Fibroblast of lung (primary cell): ENCODE measurements around the gene DPYSL4. TPM values are rescaled to one million over a fixed set of nuclear protein-coding genes. Genes with fewer than 3 reads are reported as not detected.
"Not testable (repeated sequence)": the region's sequence is repeated elsewhere in the genome, so short reads cannot be mapped to it uniquely, and the experiment has no call there.

Source experiments
- DNase-seq, 2 donors: peaks; one replicate each; pipeline versions ENCODE4 v3.0.0 to v3.0.0-alpha.2; 2010; ENCODE audit warnings: low read depth in 2 of 2
- H2AFZ ChIP-seq: 2 replicates; pipeline ENCODE4 v1.5.1; 2012; ENCODE audit warnings: low read length, control low read depth, inconsistent platforms
- H3K27ac ChIP-seq: 2 replicates; pipeline ENCODE4 v1.5.1; 2011; ENCODE audit warnings: low read length, control low read depth; ENCODE audit not compliant: insufficient read depth
- H3K27me3 ChIP-seq: 2 replicates; pipeline ENCODE4 v1.5.1; 2011; ENCODE audit warnings: mild to moderate bottlenecking, low read length; ENCODE audit not compliant: control insufficient read depth, insufficient read depth
- H3K36me3 ChIP-seq: 2 replicates; pipeline ENCODE4 v1.5.1; 2011; ENCODE audit warnings: low read length; ENCODE audit not compliant: control insufficient read depth, insufficient read depth
- H3K4me1 ChIP-seq: 2 replicates; pipeline ENCODE4 v1.5.1; 2011; ENCODE audit warnings: low read length; ENCODE audit not compliant: control insufficient read depth, insufficient read depth; ENCODE audit errors: extremely low read depth
- H3K4me2 ChIP-seq: 2 replicates; pipeline ENCODE4 v1.5.1; 2011; ENCODE audit warnings: low read length, control low read depth; ENCODE audit not compliant: insufficient read depth; ENCODE audit errors: extremely low read depth
- H3K4me3 ChIP-seq, 4 experiments: fragments of 200-600 bp in 1 of 4; sonication (generic) in 1 of 4; replicated peaks in 1 of 4; 2 replicates each; pipeline ENCODE4 v1.5.1; 2011 to 2016; ENCODE audit warnings: low read length in 4 of 4, low read depth in 3 of 4, mild to moderate bottlenecking in 3 of 4, control low read depth in 2 of 4, inconsistent platforms in 1 of 4, mixed read lengths in 1 of 4; ENCODE audit not compliant: insufficient read depth in 1 of 4; ENCODE audit errors: control extremely low read depth in 1 of 4
- H3K79me2 ChIP-seq: 2 replicates; pipeline ENCODE4 v1.5.1; 2012; ENCODE audit warnings: mild to moderate bottlenecking, low read length, inconsistent platforms; ENCODE audit not compliant: control insufficient read depth, insufficient read depth
- H3K9ac ChIP-seq: 2 replicates; pipeline ENCODE4 v1.5.1; 2011; ENCODE audit warnings: mild to moderate bottlenecking, low read length, control low read depth; ENCODE audit not compliant: insufficient read depth
- H3K9me3 ChIP-seq: 2 replicates; pipeline ENCODE4 v1.5.1; 2012; ENCODE audit warnings: low read depth, low read length; ENCODE audit not compliant: control insufficient read depth, insufficient read depth
- H4K20me1 ChIP-seq: 2 replicates; pipeline ENCODE4 v1.5.1; 2011; ENCODE audit warnings: low read length; ENCODE audit not compliant: control insufficient read depth, insufficient read depth; ENCODE audit errors: extremely low read depth
- CTCF ChIP-seq, 2 donors: IDR thresholded peaks in 1 of 2; conservative IDR thresholded peaks in 1 of 2; 1 replicate in 1 of 2; 2 replicates in 1 of 2; pipeline ENCODE4 v1.5.1; 2011 to 2012; ENCODE audit warnings: low read length in 2 of 2, control low read depth in 1 of 2, inconsistent platforms in 1 of 2, low read depth in 1 of 2, mild to moderate bottlenecking in 1 of 2
- EZH2 ChIP-seq: IDR thresholded peaks from 2 replicates; pipeline ENCODE4 v1.5.1; 2012; ENCODE audit warnings: low read length, control low read depth, mild to moderate bottlenecking; ENCODE audit errors: missing control alignments
- polyA plus RNA-seq, 2 donors: library from polyadenylated mRNA; depleted of rRNA in 1 of 2; stranded (reverse) in 1 of 2; unstranded in 1 of 2; fragments of >200 nt; gene quantifications; 2 replicates each; pipeline ENCODE4 v1.2.1, GENCODE V29; 2011 to 2012; ENCODE audit warnings: missing spikeins in 1 of 2
- total RNA-seq: library from RNA; depleted of rRNA; stranded (reverse); fragments of >200 nt; gene quantifications from 2 replicates; pipeline ENCODE4 v1.2.1, GENCODE V29; 2014

DPYSL4 gene
- total and polyA plus RNA-seq, 2 donors (not counting 1 experiment from before 2014, with no cell fraction given) = 0.83 to 1.4 TPM

- no peak overlapping the region for H3K27ac ChIP-seq
- TF ChIP-seq EZH2 (no peak), CTCF (conservative IDR thresholded peaks at IDR 0.05 in 1 of 2, IDR thresholded peaks at IDR 0.05 in 1 of 2; ENCODE audit: low read depth in 1 of 2, low read length in 2 of 2) (no peak)
- no peaks in the 10 kb centered on the region for H3K9me3 ChIP-seq
- no peaks in the 10 kb centered on the region for H3K27me3 ChIP-seq
- no peak overlapping the region for H3K4me2 ChIP-seq
- H3K4me1 ChIP-seq = no peaks in the 10 kb centered on the region
- no peak overlapping the region for H3K4me3 ChIP-seq
- H3K9ac ChIP-seq = no peak overlapping the region
- no peaks in the 10 kb centered on the region for H3K36me3 ChIP-seq
- no peaks in the 10 kb centered on the region for H4K20me1 ChIP-seq
- H2AFZ ChIP-seq = no peak overlapping the region
- no peaks in the 10 kb centered on the region for H3K79me2 ChIP-seq
- DNase-seq = no peak
Measured at GRCh38 chr10:132219486-132219885, 32.7 kb downstream of the DPYSL4 start.

GRCh38 chr10:132220061-132220460 is 33.3 kb downstream of the DPYSL4 start:
- Histone ChIP-seq H3K4me3 (no peak overlapping the region), H3K4me2 (no peak overlapping the region), H3K4me1 (no peaks in the 10 kb centered on the region), H3K79me2 (no peaks in the 10 kb centered on the region), H2AFZ (no peak overlapping the region), H4K20me1 (no peaks in the 10 kb centered on the region), H3K36me3 (no peaks in the 10 kb centered on the region), H3K27ac (no peak overlapping the region), H3K9me3 (no peaks in the 10 kb centered on the region), H3K27me3 (no peaks in the 10 kb centered on the region), H3K9ac (no peak overlapping the region)
- no peak for DNase-seq
- TF ChIP-seq CTCF (conservative IDR thresholded peaks at IDR 0.05 in 1 of 2, IDR thresholded peaks at IDR 0.05 in 1 of 2; ENCODE audit: low read depth in 1 of 2, low read length in 2 of 2) (no peak), EZH2 (no peak)

GRCh38 chr10:132220996-132221395 is 34.2 kb downstream of the DPYSL4 start:
- not testable (repeated sequence) for H3K9me3 ChIP-seq, H3K27ac ChIP-seq, H2AFZ ChIP-seq, H3K9ac ChIP-seq, H3K4me3 ChIP-seq, H4K20me1 ChIP-seq, H3K36me3 ChIP-seq, H3K27me3 ChIP-seq, DNase-seq, H3K4me2 ChIP-seq, H3K4me1 ChIP-seq, H3K79me2 ChIP-seq

- no peak overlapping the region for H3K4me2 ChIP-seq
- H3K36me3 ChIP-seq = no peaks in the 10 kb centered on the region
- no peak overlapping the region for H3K27ac ChIP-seq
- H3K79me2 ChIP-seq = no peaks in the 10 kb centered on the region
- H3K4me3 ChIP-seq = no peak overlapping the region
- H3K9ac ChIP-seq = no peak overlapping the region
- H3K27me3 ChIP-seq = no peaks in the 10 kb centered on the region
- DNase-seq = no peak
- H3K9me3 ChIP-seq = no peaks in the 10 kb centered on the region
- no peak overlapping the region for H2AFZ ChIP-seq
- TF ChIP-seq CTCF (conservative IDR thresholded peaks at IDR 0.05 in 1 of 2, IDR thresholded peaks at IDR 0.05 in 1 of 2; ENCODE audit: low read depth in 1 of 2, low read length in 2 of 2) (no peak), EZH2 (no peak)
- H4K20me1 ChIP-seq = no peaks in the 10 kb centered on the region
- H3K4me1 ChIP-seq = no peaks in the 10 kb centered on the region
Measured at GRCh38 chr10:132222726-132223125, 36.0 kb downstream of the DPYSL4 start.
